Fibroblast of skin of left biceps (primary cell): Measurements from ENCODE around the gene NANOG.
"Not testable (repeated sequence)": the region's sequence is repeated elsewhere in the genome, so short reads cannot be mapped to it uniquely, and the experiment has no call there.

Source experiments
- DNase-seq, 2 experiments: peaks; one replicate each; pipeline ENCODE4 v3.0.0-alpha.2; 2013; ENCODE audit warnings: low read depth in 2 of 2

The NANOG gene

DNA sequence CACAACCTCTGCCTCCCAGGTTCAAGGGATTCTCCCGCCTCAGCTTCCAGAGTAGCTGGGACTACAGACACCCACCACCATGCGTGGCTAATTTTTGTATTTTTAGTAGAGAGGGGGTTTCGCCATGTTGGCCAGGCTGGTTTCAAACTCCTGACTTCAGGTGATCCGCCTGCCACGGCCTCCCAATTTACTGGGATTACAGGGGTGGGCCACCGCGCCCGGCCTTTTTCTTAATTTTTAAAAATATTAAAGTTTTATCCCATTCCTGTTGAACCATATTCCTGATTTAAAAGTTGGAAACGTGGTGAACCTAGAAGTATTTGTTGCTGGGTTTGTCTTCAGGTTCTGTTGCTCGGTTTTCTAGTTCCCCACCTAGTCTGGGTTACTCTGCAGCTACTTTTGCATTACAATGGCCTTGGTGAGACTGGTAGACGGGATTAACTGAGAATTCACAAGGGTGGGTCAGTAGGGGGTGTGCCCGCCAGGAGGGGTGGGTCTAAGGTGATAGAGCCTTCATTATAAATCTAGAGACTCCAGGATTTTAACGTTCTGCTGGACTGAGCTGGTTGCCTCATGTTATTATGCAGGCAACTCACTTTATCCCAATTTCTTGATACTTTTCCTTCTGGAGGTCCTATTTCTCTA is at the start of gene NANOG:
Gene NANOG, plus strand, starts transcription at position 519 of the 645 bp plus-strand sequence. CDS start 213 bp downstream, outside the sequence.
- not testable (repeated sequence) for DNase-seq

DNA sequence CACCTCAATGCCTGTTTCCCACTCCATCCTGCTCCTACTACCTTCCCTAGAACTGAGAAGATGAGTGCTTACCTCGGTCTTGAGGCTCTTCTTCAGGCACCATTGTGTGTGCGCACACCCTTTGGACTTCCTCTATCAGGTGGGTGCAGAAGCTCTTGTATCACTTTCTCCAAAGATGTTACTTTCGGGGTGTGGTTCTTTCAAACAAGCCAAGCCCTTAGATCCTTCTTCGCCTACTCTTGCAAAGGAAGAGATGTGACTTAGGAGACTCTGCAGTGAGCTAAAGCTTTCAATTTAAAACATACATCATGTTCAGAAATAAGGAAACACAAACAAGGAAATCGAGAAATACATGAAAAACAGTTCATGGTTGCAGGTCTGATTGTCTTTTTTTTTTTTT is 42.0 kb upstream of the NANOG start, which contains the start of gene CLEC4C:
Gene CLEC4C, minus strand, starts transcription at position 130 of the 400 bp plus-strand sequence. Its CDS starts 27 bp downstream, at position 103.
- no peak for DNase-seq

DNA sequence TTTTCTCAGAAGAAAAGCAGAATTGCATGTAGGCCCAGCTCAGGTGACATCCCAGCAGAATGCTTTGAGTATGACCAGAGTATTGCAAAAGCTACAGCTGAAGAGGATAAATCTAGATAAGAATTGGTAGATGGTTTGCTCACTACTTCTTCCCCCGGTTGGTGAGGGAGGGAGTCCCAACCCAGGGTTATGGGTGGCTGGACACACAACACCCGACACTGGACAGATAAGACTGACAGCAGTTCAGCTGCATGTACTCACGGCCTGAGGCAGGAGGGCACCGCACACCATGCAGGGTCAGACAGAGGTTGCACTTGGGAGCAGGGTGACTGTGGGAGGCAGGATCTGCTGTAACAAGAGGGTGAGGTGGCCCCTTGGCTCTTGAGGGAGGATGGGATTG is 40.4 kb upstream of the NANOG start:
- no peak for DNase-seq

DNA sequence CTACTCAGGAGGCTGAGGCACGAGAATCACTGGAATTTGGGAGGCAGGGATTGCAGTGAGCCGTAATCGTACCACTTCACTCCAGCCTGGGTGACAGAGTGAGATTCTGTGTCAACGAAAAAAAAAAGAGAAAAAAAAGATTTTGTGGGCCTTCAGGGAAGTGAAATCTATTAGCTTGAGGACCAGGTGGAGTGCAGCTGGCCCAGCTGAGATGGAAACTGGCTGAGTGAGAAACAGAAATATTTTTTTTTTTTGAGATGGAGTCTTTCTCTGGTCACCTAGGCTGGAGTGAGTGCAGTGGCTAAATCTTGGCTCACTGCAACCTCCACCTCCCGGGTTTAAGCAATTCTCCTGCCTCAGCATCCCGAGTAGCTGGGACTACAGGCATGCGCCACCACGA is 39.8 kb upstream of the NANOG start:
- no peak for DNase-seq

DNA sequence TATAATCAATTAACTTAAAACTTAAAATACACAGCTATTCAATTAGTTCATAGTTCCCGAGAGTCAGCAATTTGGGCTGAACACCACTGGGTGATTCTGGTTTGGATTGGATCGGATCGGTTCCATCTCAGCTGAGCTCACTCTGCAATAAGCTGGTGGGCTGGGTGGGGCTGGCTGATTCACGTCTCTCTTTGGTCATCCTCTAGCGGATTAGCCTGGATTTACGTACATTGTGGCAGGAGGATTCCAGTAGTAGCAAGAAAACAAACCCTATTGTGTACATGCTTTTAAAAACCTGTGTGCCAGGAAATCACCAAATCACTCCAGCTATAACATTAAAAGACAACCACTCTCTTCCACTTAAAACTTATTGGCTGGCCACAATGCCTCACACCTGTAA is 38.9 kb upstream of the NANOG start:
- DNase-seq, result no peak

DNA sequence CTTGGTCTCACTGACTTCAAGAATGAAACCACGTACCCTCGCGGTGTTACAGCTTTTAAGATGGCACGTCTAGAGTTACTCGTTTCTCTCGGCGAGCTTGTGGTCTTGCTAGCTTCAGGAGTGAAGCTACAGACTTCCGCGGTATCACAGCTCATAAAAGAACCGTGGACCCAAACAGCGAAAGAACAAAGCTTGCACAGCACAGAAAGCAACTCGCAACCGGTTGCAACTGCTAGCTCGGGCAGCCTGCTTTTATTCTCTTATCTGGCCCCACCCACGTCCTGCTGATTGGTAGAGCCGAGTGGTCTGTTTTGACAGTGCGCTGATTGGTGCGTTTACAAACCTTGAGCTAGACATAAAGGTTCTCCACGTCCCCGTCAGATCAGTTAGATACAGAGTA is 37.8 kb upstream of the NANOG start:
- no peak for DNase-seq

DNA sequence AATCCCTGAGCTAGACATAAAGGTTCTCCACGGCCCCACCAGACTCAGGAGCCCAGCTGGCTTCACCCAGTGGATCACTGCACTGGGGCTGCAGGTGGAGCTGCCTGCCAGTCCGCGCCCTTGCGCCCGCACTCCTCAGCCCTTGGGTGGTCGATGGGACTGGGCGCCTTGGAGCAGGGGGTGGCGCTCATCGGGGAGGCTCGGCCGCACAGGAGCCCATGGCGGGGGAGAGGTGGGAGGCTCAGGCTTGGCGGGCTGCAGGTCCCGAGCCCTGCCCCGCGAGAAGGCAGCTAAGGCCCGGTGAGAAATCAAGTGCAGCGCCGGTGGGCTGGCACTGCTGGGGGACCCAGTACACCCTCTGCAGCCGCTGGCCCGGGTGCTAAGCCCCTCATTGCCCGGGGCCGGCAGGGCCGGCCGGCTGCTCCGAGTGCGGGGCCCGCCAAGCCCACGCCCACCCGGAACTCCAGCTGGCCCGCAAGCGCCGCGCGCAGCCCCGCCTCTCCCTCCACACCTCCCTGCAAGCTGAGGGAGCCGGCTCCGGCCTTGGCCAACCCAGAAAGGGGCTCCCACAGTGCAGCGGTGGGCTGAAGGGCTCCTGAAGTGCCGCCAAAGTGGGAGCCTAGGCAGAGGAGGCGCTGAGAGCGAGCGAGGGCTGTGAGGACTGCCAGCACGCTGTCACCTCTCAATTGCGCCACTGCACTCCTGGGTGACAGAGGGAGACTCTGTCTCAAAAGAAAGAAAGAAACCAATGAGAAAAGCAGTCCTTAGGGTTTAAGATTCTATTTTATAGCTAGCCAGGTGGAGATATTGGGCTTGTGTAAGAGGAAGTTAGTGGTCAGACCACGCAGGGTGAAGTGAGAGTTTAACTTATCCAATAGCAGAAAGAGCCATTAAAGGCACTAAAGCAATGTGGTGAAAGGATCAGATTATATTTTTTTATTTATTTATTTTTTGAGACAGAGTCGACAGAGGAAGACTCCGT is 37.0 kb upstream of the NANOG start:
- not testable (repeated sequence) for DNase-seq

DNA sequence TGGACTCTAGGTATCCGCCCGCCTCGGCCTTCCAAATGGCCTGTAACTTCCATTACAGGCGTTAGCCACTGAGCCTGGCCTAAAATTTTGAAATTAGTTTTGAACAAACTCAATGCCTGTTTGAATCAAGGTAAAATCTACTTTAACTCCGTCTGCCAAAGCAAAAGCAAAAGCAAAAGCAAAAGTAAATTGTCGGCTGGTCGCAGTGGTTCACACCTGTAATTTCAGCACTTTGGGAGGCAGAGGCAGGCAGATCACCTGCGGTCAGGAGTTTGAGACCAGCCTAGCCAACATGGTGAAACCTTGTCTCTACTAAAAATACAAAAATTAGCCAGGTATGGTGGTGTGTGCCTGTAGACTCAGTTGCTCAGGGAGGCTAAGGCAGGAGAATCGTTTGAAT is 33.5 kb upstream of the NANOG start:
- DNase-seq, result not testable (repeated sequence)

DNA sequence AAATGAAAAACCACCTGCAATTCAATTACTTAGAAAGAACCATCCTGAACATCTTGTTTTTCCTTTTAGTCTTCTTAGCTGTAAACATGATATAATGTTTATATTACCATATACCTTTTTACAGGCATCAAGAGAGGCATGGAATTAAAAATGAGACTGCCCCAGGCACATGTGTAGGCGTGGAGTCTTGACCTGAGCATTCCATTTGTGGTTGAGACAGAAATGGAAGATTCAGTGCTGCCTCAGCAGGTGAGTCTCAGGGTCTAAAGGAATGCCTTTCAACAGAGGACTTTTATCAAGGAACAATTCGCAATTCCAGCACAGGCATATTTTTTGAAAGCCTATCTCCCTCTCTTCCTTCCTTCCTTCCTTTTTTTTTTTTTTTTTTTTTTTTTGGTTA is 32.2 kb upstream of the NANOG start:
- DNase-seq, result no peak

DNA sequence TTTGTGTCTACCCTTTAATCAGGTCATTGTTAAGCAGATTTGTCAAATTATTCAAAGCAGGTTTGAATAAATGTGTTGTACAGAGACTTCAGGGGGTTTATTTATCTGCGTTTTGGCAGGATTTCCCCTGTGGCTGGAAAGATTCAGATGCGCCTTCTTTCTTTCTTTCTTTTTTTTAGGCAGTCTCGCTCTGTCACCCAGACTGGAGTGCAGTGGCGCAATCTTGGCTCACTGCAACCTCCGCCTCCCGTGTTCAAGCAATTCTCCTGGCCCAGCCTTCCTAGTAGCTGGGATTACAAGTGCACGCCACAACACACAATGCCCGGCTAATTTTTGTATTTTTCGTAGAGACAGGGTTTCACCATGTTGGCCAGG is 30.4 kb upstream of the NANOG start:
- DNase-seq, result no peak

DNA sequence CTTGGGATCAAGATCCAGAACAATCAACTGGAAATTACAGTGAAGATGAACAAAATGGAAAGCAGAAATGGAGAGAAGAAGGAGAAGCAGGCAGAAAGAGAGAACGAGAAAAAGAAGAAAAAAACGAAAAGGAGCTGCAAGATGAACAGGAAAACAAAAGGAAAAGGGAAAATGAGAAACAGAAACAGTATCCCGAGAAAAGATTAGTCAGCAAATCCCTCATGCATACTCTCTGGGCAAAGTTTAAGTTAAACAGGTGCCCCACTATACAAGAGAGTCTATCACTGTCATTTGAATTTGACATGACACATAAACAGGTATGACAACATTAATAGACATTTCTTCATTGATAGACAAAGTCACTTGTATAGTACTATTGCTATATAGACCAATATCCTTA is 19.2 kb upstream of the NANOG start:
- no peak for DNase-seq

DNA sequence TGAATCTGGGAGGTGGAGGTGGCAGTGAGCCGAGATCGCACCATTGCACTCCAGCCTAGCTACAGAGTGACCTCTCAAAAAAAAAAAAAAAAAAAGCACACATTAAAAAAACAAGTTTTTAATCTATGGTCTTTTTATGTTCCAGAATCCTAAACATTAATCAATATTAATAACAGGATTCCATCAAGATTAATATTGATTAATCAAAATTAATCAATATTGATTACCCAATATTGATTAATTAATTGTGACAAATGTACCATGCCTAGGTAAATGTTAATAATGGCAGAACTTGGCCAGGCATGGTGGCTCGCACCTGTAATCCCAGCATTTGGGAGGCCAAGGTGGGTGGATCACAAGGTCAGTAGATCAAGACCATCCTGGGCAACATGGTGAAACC is 7.9 kb upstream of the NANOG start:
- DNase-seq, result no peak

DNA sequence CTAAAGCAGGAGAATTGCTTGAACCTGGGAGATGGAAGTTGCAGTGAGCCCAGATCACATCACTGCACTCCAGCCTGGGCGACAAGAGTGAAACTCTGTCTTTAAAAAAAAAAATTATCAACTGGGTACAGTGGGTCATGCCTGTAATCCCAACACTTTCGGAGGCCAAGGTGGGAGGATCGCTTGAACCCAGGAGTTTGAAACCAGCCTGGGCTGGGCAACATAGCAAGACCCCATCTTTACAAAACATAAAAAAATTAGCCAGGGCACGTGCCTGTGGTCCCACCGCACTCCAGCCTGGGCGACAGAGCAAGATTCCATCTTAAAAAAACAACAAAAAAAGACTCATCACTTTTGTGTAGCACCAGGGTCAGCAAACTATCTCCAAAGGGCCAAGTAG is 7.1 kb upstream of the NANOG start:
- DNase-seq, result no peak

DNA sequence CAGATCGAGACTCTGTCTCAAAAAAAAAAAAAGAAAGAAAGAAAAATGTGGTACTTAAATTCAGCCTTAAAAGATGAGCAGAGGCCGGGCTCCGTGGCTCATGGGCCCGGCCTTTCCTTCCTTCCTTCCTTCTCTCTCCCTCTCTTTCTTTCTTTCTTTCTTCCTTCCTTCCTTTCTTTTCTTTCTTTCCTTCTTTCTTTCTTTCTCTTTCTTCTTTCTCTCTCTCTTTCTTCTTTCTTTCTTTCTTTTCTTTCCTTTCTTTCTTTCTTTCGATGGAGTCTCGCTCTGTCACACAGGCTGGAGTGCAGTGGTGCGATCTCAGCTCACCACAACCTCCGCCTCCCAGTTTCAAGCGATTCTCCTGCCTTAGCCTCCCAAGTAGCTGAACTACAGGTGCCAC is 5.8 kb upstream of the NANOG start:
- DNase-seq, result not testable (repeated sequence)

DNA sequence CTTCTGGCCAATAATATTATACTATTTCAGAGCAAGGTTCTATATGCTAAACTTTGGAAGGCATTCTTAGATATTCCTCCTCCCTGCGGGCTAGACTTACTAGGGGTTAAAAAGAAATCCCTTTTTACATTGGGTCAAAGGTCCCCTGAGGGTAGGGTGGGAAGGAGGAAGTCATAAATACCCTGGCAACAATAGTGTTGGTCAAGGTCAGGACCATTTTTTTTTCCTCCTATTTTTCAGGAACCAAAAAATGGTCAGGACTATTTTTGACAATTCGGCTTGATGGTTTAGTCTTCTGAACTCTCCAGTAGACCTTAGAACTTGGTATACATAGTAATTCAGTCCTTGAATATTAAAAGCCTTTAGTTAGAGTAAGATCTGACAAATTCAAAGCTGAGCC is 4.5 kb upstream of the NANOG start:
- no peak for DNase-seq

DNA sequence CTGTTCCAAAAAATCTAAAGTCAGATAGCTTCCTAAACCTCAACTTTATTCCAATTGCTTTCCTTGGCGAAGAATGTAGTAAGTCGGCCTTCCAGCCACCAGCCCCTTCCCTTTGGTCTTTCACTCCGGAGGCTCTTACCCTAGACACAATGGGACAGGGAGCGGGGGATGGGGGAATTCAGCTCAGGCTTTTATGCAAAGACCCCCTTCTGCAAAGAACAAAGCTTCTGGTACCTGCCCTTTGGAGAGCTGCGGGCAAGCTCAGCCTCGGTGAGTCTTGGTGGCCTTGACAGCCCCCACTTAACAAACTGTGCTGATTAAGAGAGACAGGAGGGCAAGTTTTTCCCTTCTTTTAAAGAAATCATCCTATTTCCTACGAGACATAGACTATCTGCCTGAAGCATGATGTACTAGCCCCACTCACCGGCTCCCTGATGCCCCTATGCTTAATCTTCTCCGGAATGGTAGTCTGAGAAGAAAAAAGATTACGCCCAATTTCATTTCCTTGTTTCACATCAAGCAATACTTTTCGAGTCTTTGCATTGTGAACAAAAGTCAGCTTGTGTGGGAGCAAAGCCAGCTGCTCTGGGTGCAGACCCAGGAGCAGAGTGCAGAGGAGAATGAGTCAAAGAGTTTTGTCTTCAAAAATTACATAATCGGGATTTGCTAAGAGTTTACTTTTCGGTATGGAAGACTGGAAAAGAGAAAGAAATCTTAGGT is 1.5 kb upstream of the NANOG start:
- no peak for DNase-seq

DNA sequence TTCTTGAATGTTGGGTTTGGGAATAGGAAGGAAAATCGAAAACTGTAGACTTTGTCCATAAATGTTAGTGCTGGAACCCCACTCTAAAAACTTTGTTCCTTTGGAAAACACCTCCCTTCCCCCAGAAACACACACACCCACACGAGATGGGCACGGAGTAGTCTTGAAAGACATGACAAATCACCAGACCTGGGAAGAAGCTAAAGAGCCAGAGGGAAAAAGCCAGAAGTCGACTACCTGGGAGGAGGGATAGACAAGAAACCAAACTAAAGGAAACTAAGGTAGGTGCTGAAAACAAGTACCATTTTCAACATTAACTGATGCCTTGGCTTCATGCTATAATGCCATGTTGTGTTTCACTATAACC is 925 bp upstream of the NANOG start:
- DNase-seq, result no peak

DNA sequence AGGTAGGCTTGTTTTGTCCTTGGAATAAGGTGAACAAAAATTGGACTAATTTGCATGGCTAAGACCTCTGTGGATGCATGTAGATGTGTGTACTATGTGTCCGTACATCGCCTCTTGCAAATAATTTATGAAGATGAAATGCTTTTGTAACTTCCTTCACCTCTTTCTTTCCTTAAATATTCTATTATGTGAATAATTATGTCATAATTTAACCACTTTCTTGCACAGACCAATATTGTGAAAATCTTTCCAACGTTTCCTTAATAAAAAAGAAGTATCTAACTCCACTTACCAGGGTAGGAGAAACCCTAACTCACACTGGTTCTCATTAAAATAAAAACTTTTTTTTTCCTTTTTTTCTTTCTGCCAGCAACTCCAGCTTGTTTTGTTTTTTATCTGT is 4.0 kb downstream of the NANOG start:
- DNase-seq, result no peak

DNA sequence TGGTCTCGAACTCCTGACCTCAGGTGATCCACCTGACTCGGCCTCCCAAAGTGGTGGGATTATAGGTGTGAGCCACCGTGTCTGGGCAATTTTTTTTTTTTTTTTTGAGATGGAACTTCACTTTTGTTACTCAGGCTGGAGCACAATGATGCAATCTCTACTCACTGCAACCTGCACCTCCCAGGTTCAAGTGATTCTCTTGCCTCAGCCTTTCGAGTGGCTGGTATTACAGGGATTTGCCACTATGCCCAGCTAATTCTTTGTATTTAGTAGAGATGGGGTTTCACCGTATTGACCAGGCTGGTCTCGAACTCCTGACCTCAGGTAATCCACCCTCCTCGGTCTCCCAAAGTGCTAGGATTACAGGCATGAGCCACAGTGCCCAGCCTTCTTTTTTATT is 8.1 kb downstream of the NANOG start:
- DNase-seq, result not testable (repeated sequence)

DNA sequence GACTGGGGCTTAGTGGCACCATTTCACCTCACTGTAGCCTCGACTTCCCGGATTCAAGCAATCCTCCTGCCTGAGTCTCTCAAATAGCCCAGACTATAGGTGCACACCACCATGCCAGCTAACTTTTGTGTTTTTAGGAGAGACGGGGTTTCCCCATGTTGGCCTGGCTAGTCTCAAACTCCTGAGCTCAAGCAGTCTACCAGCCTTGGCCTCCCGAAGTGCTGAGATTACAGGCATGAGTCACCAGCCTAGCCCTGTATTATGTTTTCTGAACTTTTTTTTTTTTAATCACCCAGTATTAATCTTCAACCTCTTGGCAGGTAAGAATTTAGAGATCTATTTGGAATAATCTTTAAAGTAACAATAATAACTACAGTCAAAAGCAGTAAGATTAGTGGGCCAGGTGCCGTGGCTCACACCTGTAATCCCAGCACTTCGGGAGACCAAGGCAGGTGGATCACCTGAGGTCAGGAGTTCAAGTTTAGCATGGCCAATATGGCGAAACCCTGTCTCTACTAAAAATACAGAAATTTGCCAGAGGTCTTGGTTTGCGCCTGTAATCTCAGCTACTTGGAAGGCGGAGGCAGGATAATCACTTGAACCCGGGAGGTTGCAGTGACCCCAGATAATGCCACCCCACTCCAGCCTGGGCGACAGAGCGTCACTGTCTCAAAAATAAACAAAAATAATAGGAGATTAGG is 8.6 kb downstream of the NANOG start:
- DNase-seq, result no peak

DNA sequence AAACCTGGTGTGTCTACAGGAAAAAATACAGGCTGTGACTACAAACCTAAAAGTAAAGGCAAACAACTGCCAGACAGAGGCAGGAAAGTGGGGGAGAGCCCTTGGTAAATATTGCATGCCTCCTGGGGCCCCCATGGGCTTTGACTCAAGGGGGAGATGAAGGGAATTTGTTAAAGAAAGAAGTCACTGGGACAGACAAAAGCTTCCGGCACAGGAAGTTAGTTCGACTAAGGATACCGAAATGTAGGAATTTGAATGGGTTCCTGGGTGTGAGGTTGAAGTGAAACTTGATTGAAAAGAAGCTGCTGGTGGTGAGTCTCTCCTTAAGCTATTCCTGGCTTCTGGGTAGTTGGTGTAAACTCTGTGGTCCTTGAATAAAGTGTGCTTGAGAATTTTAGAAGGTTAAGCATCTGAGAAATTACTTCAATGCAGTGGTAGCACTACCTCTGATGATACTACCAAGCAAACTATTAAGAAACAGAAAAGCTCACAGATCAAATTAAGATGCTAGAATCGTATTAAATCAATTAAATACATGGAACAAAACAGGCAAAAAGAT is 9.6 kb downstream of the NANOG start:
- DNase-seq, result not testable (repeated sequence)
